GM12878 (cell line): ENCODE results near the gene UNC119B. TPM values are rescaled to one million over a fixed set of nuclear protein-coding genes. Genes with fewer than 3 reads are reported as not detected.
A peak's percentile ranks its signal among the peaks of the same experiment; 100 is the strongest.

Experiments
- ATF3 ChIP-seq: IDR thresholded peaks from 2 replicates; pipeline ENCODE4 v1.6.1; 2011; ENCODE audit warnings: low read depth, mild to moderate bottlenecking, low read length, moderate library complexity, borderline replicate concordance; ENCODE audit errors: extremely low read depth
- BHLHE40 ChIP-seq, 2 experiments: fragments of 450-650 bp in 1 of 2; IDR thresholded peaks; 2 replicates each; pipeline ENCODE4 v1.6.1; 2011 to 2017; ENCODE audit warnings: low read depth in 2 of 2, borderline replicate concordance in 1 of 2, improper control_type of control experiment in 1 of 2, low read length in 1 of 2, mild to moderate bottlenecking in 1 of 2
- ELK1 ChIP-seq: IDR thresholded peaks from 2 replicates; pipeline ENCODE4 v1.6.1; 2012; ENCODE audit warnings: low read depth, low read length, improper control_type of control experiment
- ESRRA ChIP-seq: IDR thresholded peaks from 2 replicates; pipeline ENCODE4 v1.6.1; 2012; ENCODE audit warnings: mild to moderate bottlenecking, low read length, improper control_type of control experiment
- FOXK2 ChIP-seq: fragments of 450-650 bp; IDR thresholded peaks from 2 replicates; pipeline ENCODE4 v1.6.1; 2017; ENCODE audit warnings: mild to moderate bottlenecking, moderate library complexity
- MEF2B ChIP-seq: fragments of 450-650 bp; IDR thresholded peaks from 2 replicates; pipeline ENCODE4 v1.6.1; 2018; ENCODE audit warnings: mild to moderate bottlenecking, moderate library complexity; ENCODE audit not compliant: partially characterized antibody, poor library complexity, severe bottlenecking
- NKRF ChIP-seq: fragments of 450-650 bp; conservative IDR thresholded peaks from 2 replicates; pipeline ENCODE4 v1.6.1; 2017; ENCODE audit warnings: mild to moderate bottlenecking, moderate library complexity
- PML ChIP-seq: IDR thresholded peaks from 2 replicates; pipeline ENCODE4 v1.6.1; 2012; ENCODE audit warnings: low read length, inconsistent platforms
- POLR2AphosphoS2 ChIP-seq: IDR thresholded peaks from 2 replicates; pipeline ENCODE4 v1.6.1; 2011; ENCODE audit warnings: low read depth, mild to moderate bottlenecking, low read length, improper control_type of control experiment, moderate library complexity
- SKIL ChIP-seq: fragments of 450-650 bp; IDR thresholded peaks from 2 replicates; pipeline ENCODE4 v1.6.1; 2017; ENCODE audit warnings: mild to moderate bottlenecking, low read depth, inconsistent platforms; ENCODE audit not compliant: poor library complexity, severe bottlenecking
- SP1 ChIP-seq: IDR thresholded peaks from one replicate; pipeline ENCODE4 v1.6.1; 2011; ENCODE audit warnings: low read depth, low read length
- SRF ChIP-seq, 2 experiments: IDR thresholded peaks; 2 replicates each; pipeline ENCODE4 v1.6.1; 2011; ENCODE audit warnings: low read depth in 2 of 2, low read length in 2 of 2, mild to moderate bottlenecking in 1 of 2, moderate library complexity in 1 of 2
- TARDBP ChIP-seq: IDR thresholded peaks from 2 replicates; pipeline ENCODE4 v1.6.1; 2016; ENCODE audit warnings: borderline replicate concordance
- USF2 ChIP-seq: IDR thresholded peaks from 2 replicates; pipeline ENCODE4 v1.6.1; 2011; ENCODE audit warnings: low read depth, low read length, improper control_type of control experiment, borderline replicate concordance
- ZNF207 ChIP-seq: fragments of 450-650 bp; IDR thresholded peaks from 2 replicates; pipeline ENCODE4 v1.6.1; 2014; ENCODE audit warnings: antibody characterized with exemption, mild to moderate bottlenecking, borderline replicate concordance
- polyA plus RNA-seq, 11 experiments: library from polyadenylated mRNA; depleted of rRNA in 4 of 11; unstranded in 6 of 11; stranded (reverse) in 5 of 11; fragments of >200 nt; fragmentation: Nextera tagmentation in 4 of 11; fragmentation: Illumina TruSeq in 1 of 11; extraction: Ambion mirVana in 4 of 11; extraction: Trizol in 1 of 11; gene quantifications; 1 replicate in 1 of 11; 2 replicates in 10 of 11; pipeline versions ENCODE4 v1.2.1 to v1.2.3, GENCODE V29; 2011 to 2016; ENCODE audit warnings: inconsistent platforms in 2 of 11, missing spikeins in 2 of 11, low read depth in 1 of 11
- total RNA-seq, 4 experiments: library from RNA; depleted of rRNA in 3 of 4; stranded (reverse); fragments of >200 nt in 3 of 4; fragmentation: Illumina TruSeq in 1 of 4; extraction: Trizol in 1 of 4; gene quantifications; 2 replicates each; pipeline versions ENCODE4 v1.2.1 to v1.2.3, GENCODE V29; 2013 to 2021

UNC119B gene
- total and polyA plus RNA-seq, 10 of the 15 experiments (the other 5 are each of a cell fraction or from before 2014, with no cell fraction given) = 4.3 to 31.5 (median 10.5) TPM

GRCh38 chr12:120670667-120671066 is 39.6 kb upstream of the UNC119B start (continued):
- TF ChIP-seq ZNF207 (no peak), SKIL (no peak), POLR2AphosphoS2 (no peak), PML (no peak), USF2 (no peak; the same call in 1 of the 2 replicates), SP1 (no peak), SRF (IDR thresholded peaks at IDR 0.05; ENCODE audit: low read depth in 2 of 2, low read length in 2 of 2) (no peak), TARDBP (no peak), ELK1 (no peak), BHLHE40 (IDR thresholded peaks at IDR 0.05; ENCODE audit: borderline replicate concordance in 1 of 2, low read depth in 2 of 2, low read length in 1 of 2) (peak; percentile 33 to 39; a peak in 1 of 4 replicates), ATF3 (no peak), ESRRA (no peak), FOXK2 (no peak), NKRF (no peak), MEF2B (peak; percentile 12)
